Colonic mucosa (tissue), 4 donors: Measurements from ENCODE around the gene PRRX1. TPM values are rescaled to one million over a fixed set of nuclear protein-coding genes. Genes with fewer than 3 reads are reported as not detected.

Experiments used
- DNase-seq: peaks from one replicate; pipeline ENCODE4 v3.0.0-alpha.2; 2020
- H3K27ac ChIP-seq: fragments of 200-600 bp; one replicate; pipeline ENCODE4 v1.8.0; 2021
- H3K27me3 ChIP-seq: fragments of 200-600 bp; one replicate; pipeline ENCODE4 v1.8.0; 2021
- H3K36me3 ChIP-seq: fragments of 200-600 bp; one replicate; pipeline ENCODE4 v1.8.0; 2021
- H3K4me1 ChIP-seq: fragments of 200-600 bp; one replicate; pipeline ENCODE4 v1.8.0; 2021; ENCODE audit warnings: mild to moderate bottlenecking
- H3K4me3 ChIP-seq: fragments of 200-600 bp; one replicate; pipeline ENCODE4 v1.8.0; 2021
- H3K9ac ChIP-seq, 2 donors: one replicate each; pipeline ENCODE4 v1.7.0; 2013; ENCODE audit warnings: control low read depth in 2 of 2, low read depth in 2 of 2, low read length in 2 of 2
- H3K9me3 ChIP-seq: fragments of 200-600 bp; one replicate; pipeline ENCODE4 v1.8.0; 2021
- CTCF ChIP-seq: fragments of 200-600 bp; IDR thresholded peaks from one replicate; pipeline ENCODE4 v1.8.0; 2022; ENCODE audit warnings: antibody characterized with exemption, mild to moderate bottlenecking
- intact Hi-C: fragments of 100-400 bp; cut with DNase I; formaldehyde crosslinking; loops from one replicate; pipeline ENCODE4 v1.14.1; 2022
- total RNA-seq, 2 donors: library from RNA; stranded (reverse); fragmentation: NEBNext Ultra II Directional in 1 of 2; extraction: Animal tissue kit (Norgen Biotek cat#: 25700) in 1 of 2; gene quantifications; one replicate each; pipeline ENCODE4 v1.2.1, GENCODE V29; 2021
- donor health status: healthy.
- donor health status: DM: no; HTN: no; CAD: no.
- donor health status: DM: no; HTN: no; CAD: no.

The PRRX1 gene
- total RNA-seq, 2 donors from 2014 or later, result 1.5 to 2.5 TPM

DNA sequence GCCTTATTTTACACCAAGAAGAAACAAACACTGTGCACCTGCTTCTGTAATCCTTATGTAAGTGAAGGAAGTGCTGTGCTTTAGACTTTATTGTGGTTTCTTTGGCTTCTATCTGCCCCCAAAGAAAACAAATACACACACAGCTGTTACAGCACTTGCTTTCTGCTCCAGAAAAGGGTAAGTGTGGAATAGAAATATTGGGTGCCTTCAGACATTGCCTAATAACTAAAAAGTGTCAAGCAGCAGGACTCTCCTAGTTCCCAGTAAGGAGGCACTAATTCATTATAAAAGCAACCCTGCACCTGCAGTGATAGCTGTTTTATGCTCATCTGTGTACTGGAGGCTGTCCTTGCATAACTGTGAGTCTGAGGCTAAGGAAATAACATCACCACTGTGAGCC lies 23.4 kb upstream of the PRRX1 start:
- Histone ChIP-seq H3K9me3 (no peaks in the 10 kb centered on the region), H3K27ac (no peak overlapping the region), H3K36me3 (no peaks in the 10 kb centered on the region), H3K4me1 (no peaks in the 10 kb centered on the region), H3K4me3 (no peak overlapping the region), H3K27me3 (no peaks in the 10 kb centered on the region), H3K9ac (no peak overlapping the region)
- DNase-seq, result no peak
- TF ChIP-seq CTCF, result no peak
- intact Hi-C loops, result no loop called here

- H3K4me1 ChIP-seq, result no peaks in the 10 kb centered on the region
- no peak overlapping the region for H3K9ac ChIP-seq
- no peak overlapping the region for H3K4me3 ChIP-seq
- no peak for TF ChIP-seq CTCF
- H3K9me3 ChIP-seq, result no peaks in the 10 kb centered on the region
- no peaks in the 10 kb centered on the region for H3K36me3 ChIP-seq
- intact Hi-C loops, result no loop called here
- no peak for DNase-seq
- peaks cover 31% of the 10 kb centered on the region for H3K27me3 ChIP-seq
- no peak overlapping the region for H3K27ac ChIP-seq
These were observed 6.6 kb upstream of the PRRX1 start for GRCh38 chr1:170657275-170657853.

DNA sequence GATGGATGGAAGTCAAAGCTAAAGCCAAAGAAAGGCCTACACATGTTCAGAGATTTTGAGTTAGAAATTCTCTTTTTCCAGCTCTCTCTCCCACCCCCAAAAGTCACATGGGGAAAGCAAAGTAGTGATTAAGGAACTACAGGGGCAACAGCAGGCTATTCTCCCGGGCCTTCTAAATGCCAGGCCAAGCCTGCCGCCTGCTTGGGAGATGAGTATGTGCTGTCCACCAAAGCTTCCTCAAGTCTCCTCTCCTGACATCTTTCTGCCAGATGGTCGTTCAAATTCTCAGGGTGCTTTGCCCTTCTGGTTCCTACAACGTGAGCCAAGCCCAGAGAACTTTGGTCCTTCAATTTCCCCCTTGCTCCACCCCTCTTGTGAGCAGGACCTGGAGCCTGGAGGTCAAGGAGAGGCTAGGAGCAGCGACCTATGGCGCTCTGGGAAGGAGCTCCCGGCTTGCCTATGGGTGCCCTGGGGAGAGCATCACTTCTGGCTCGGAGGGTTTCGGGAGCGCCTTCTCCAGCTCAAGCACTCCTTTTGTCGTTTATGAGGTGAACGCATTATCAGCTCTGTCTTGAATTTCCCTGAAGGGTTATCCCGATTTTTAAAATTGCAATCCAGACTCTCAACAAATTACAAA lies 4.4 kb upstream of the PRRX1 start:
- H3K36me3 ChIP-seq, result no peaks in the 10 kb centered on the region
- peaks cover 5% of the 10 kb centered on the region for H3K4me1 ChIP-seq
- DNase-seq, result no peak
- H3K27ac ChIP-seq, result no peak overlapping the region
- TF ChIP-seq CTCF, result no peak
- intact Hi-C loops, result no loop called here
- H3K27me3 ChIP-seq, result peaks cover 49% of the 10 kb centered on the region
- H3K4me3 ChIP-seq, result no peak overlapping the region
- no peaks in the 10 kb centered on the region for H3K9me3 ChIP-seq
- H3K9ac ChIP-seq, result no peak overlapping the region

DNA sequence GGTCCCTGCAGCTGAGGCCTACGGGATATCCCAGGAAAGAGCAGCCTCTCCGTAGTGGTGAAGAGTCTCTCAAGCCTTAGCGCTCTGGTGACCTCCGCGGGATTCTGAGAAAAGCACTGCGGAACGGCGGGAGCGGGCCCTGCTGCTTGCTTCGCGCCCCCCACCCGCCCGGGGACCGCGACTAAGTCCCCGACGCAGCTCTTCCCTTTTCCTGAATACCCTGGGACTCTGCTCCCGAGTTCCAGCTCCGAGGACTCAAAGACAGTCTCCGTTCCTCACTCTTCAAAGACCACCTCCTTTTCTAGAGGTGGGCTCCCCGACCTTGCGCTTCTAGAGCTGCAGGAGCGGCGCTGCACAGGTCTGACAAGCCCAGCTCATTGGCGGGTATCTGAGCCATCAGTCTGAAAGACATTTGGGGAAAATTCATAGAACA lies 3.6 kb upstream of the PRRX1 start:
- DNase-seq, result no peak
- no peaks in the 10 kb centered on the region for H3K9me3 ChIP-seq
- no peaks in the 10 kb centered on the region for H3K36me3 ChIP-seq
- H3K27me3 ChIP-seq, result peaks cover 57% of the 10 kb centered on the region
- H3K9ac ChIP-seq, result no peak overlapping the region
- H3K27ac ChIP-seq, result no peak overlapping the region
- H3K4me3 ChIP-seq, result no peak overlapping the region
- peaks cover 7% of the 10 kb centered on the region for H3K4me1 ChIP-seq
- intact Hi-C loops, result no loop called here
- TF ChIP-seq CTCF, result no peak

DNA sequence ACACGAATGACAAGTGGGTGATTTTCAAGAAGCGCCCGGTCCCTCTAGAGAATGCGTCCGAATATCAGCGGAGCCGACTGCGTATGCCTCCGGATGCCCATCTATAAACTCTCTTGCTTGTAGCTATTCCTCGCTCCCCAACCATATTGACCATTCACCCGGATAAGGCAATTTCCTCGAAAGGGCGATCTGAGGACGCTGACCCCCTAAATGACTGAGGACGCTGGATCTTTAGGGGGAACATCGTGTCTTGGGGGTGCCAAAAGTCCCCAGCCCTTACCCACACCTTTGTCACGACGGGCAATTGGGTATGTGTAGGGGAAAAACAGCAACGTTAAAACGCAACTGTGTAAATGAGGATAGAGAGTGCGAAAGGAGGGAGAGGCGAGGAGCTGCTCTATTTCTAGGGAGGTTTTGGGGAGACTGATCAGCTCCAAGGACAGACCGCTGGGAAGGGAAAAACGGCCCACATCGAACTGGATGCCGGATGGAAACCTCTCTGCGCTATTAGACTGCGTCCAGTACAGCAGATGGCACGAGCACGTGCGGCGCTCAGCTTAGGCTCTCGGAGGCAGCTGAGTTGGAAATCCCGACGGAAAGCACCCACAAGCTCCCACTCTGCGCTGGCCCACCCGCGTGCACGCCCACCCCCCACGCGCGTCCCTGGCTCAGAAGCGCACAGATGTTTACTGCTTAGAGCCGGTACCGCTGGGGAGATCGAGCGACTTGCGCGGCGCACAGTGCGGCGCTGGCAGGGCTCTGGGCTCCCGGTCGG lies 2.9 kb upstream of the PRRX1 start:
- no peak overlapping the region for H3K27ac ChIP-seq
- H3K4me1 ChIP-seq, result peaks cover 7% of the 10 kb centered on the region
- no peaks in the 10 kb centered on the region for H3K36me3 ChIP-seq
- no peak for TF ChIP-seq CTCF
- H3K4me3 ChIP-seq, result no peak overlapping the region
- intact Hi-C loops, result no loop called here
- no peak for DNase-seq
- H3K9me3 ChIP-seq, result no peaks in the 10 kb centered on the region
- H3K27me3 ChIP-seq, result peaks cover 64% of the 10 kb centered on the region
- no peak overlapping the region for H3K9ac ChIP-seq
